HG02943 (cell line): ENCODE measurements around the gene GTF2H4.
"Not testable (repeated sequence)": the region's sequence is repeated elsewhere in the genome, so short reads cannot be mapped to it uniquely, and the experiment has no call there.

Experiments
- ATAC-seq: cut with Tn5 transposase; IDR thresholded peaks from one replicate; pipeline ENCODE4 v1.9.1; 2021; ENCODE audit warnings: mild to moderate bottlenecking, low read depth, moderate library complexity; ENCODE audit not compliant: unreplicated experiment

GTF2H4 gene

DNA sequence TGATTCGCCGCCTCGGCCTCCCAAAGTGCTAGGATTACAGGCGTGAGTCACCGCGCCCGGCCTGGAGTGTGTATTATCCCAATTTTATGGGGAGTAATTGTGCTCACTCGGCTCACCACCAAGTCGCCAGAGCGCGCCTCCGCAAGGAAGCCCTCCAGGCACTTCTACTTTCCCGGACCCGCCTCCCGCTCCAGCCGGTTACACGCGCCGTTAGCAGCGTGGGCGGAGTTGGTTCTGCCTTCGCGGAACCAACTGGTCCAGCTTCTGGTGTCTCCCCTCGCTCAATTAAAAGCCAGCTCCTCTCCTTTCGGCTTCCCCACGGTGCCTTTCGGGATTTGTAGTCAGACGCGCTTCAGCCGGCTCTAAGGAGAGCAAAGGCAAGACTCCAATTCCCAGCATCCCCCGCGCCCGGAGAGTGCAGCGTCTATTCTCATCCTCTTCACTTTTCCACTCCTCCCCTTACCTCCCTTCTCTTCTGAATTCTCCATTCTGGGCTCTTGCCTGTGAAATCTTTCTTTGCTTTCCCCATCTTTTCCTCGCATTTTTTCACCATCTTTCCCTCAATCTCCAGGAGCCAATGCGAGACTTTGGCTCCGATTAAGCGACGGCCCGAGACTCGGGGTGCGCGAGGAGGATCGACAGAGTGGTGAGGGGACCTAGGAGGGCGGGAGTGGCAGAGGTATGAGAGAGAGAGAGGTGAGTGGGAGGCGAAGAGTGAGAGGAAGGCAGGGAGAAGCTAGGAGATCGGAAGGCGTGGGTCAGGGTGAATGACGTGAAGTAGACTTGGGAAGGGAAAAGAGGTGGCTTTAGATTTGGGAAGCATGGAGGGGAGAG lies at the start of gene GTF2H4:
TSS of gene GTF2H4 (plus strand) at position 450 of the 834 bp plus-strand sequence.
- ATAC-seq = peak; percentile 89

DNA sequence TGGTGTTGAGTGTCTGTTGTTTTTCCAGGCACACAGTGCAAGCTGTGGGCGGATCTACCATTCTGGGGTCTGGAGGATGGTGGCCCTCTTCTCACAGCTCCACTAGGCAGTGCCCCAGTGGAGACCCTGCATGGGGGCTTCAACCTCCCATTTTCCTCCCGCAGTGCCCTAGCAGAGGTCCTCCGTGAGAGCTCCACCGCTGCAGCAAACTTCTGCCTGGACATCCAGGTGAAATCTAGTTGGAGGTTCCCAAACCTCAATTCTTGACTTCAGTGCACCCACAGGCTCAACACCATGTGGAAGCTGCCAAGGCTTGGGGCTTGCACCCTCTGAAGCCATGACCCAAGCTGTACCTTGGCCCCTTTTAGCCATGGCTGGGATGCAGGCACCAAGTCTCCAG lies 48.3 kb upstream of the GTF2H4 start:
- ATAC-seq = not testable (repeated sequence)

DNA sequence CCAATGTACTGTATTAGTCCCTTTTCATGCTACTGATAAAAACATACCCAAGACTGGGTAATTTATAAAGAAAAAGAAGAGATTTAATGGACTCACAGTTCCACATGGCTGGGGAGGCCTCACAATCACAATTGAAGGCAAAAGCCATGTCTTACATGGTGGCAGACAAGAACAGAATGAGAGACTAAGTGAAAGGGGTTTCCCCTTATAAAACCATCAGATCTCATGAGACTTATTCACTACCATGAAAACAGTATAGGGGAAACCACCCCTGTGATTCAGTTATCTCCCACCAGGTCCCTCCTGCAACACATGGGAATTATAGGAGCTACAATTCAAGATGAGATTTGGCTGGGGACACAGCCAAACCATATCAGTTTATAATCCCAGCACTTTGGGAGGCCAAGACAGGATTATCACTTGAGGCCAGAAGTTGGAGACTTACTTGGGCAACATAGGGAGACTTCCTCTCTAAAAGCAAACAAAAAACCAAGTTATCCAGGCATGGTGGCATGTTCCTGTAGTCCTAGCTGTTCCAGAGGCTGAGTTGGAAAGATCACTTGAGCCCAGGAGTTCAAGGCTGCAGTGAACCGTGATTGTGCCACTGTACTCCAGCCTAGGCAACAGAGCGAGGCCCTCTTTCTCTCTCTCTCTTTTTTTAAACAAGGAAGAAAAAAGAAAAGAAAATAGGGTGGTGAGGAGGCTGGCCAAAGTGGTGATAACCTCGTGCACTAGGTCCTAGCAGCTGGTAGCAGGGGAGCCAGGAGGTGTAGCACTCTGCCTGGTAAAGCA lies 46.6 kb upstream of the GTF2H4 start:
- ATAC-seq = no peak

DNA sequence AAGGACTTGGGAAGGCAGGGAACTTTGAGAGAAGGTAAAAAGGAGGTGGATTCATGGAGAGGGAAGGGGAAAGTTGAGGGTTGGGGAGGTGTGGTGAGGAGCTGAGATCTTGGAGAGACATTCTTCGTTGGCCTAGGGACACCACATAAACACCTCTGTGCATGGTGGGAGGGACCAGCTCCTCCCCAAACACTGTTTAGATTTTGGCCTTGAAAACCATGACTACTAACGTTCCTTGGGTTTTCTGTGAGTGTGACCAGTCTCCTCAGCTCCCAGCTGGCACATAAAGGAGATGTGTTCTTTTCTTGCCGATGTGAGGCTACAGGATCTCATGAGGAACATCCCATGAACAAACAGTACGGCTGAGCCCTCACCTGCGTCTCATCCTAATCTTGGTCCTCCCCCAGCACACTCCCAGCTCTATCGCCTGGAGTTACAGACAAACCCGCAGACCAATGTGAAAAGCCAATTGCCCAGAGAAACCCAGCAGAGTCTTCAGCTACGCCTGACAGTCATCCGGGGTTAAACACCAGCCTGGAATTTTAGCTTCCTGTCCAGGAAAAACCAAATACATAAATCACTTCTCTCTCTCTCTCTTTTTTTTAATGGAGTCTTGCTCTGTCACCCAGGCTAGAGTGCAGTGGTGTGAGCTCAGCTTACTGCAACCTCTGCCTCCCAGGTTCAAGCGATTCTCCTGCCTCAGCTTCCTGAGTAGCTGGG lies 45.7 kb upstream of the GTF2H4 start:
- ATAC-seq = no peak

DNA sequence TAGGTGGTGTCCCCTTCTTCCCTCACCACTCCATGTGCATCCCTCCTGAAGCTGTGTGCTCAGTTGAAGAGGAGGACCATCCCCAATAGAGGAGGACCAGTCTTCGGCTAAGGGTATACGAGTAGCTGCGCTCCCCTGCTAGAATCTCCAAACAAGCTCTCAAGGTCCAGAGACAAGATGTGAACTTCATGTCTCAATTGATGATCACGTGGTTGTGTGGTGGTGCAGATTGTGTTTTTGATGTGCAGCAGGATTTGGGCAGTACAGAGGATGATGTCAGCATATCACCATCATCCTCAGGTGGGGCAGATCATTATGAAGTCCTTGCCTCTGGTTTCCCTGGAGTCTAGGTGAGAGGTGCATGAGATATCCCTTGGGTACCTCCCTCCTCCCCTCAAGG lies 43.7 kb upstream of the GTF2H4 start:
- no peak for ATAC-seq

DNA sequence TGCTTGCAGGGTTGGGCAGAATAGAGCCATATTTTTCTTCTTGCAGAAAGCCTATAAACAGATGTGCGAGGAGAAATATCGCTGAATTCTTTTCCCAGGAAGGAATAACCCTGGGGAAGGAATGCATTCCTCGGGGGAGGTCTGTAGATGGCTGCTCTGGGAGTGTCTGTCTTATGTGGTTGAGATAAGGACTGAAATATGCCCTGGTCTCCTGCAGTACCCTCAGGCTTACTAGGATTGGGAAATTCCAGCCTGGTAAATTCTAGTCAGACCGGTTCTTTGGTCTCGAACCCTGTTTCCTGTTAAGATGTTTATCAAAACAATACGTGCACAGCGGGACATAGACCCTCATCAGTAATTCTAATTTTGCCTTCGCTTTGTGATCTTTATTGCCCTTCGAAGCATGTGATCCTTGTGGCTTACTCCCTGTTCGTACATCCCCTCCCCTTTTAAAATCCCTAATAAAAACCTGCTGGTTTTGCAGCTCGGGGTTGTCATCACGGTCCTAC lies 38.7 kb upstream of the GTF2H4 start:
- not testable (repeated sequence) for ATAC-seq

DNA sequence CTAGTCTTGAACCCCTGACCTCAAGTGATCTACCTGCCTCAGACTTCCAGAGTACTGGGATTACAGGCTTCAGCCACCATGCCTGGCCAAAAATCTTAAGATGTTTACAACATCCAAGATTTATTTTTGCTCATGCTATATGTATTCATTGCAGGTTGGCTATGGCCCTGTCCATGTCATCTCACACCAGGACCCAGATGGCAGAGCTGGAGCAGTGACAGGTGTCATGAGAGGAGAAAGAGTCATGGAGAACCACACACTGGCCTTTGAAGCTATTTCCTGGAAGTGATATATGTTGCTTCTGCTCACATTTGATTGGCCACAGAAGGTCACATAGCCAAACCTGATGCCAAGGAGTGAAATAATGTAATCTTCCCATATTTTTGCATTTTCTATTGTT lies 37.5 kb upstream of the GTF2H4 start:
- ATAC-seq = no peak

DNA sequence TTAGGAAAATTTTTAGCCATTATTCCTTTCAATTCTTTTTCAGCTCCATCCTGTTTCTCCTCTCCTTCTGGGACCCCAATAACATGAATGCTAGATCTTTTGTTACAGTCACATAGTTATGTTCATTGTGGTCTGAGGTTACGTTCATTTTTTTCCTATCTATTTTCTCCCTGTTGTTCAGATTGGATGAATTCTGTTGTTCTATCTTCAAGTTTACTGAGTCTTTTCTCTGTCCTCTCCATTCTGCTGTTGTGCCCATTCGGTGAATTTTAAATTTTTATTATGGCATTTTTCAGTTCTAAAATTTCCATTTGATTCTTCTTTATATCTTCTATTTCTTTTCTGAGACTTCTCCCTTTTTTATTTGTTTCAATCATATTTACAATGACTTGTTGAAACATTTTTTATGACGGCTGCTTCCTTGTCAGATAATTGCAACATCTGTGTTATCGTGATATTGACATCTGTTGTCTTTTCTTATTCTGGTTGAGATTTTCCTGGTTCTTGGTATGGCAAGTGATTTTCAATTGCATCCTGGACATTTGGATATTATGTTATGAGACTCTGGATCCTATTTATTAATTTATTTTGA lies 36.3 kb upstream of the GTF2H4 start:
- no peak for ATAC-seq

DNA sequence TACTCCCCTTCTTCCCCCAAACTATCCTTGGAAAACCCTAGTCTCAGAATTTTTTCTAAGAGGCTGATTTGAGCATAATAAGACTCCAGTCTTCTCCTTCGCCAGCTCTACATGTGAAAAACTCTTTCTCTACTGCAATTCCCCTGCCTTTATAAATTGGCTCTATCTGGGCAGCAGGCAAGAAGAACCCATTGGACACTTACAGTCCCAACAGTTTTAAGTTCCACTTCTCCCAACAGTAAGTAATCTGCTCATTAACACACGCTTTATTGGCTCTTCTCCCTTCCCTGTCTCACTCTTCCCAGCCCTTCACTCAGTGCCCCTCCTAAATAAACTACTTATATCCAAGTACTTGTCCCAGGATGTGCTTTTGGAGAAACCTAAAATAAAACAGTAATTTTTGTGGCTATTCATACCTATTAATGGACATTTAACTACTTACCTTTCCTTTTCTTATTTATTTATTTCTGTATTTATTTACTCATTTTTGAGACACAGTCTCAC lies 34.8 kb upstream of the GTF2H4 start:
- ATAC-seq = no peak

DNA sequence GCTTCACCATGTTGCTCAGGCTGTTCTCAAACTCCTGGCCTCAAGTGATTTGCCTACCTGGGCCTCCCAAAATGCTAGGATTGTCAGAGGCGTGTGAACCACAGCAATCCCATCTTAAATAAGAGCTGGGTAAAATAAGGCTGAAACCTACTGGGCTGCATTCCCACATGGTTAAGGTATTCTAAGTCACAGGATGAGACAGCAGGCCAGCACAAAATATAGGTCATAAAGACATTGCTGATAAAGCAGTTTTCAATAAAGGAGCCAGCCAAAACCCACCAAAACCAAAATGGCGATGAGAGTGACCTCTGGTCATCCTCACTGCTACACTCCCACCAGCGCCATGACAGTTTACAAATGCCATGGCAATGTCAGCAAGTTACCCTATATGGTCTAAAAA lies 34.2 kb upstream of the GTF2H4 start:
- ATAC-seq = not testable (repeated sequence)

DNA sequence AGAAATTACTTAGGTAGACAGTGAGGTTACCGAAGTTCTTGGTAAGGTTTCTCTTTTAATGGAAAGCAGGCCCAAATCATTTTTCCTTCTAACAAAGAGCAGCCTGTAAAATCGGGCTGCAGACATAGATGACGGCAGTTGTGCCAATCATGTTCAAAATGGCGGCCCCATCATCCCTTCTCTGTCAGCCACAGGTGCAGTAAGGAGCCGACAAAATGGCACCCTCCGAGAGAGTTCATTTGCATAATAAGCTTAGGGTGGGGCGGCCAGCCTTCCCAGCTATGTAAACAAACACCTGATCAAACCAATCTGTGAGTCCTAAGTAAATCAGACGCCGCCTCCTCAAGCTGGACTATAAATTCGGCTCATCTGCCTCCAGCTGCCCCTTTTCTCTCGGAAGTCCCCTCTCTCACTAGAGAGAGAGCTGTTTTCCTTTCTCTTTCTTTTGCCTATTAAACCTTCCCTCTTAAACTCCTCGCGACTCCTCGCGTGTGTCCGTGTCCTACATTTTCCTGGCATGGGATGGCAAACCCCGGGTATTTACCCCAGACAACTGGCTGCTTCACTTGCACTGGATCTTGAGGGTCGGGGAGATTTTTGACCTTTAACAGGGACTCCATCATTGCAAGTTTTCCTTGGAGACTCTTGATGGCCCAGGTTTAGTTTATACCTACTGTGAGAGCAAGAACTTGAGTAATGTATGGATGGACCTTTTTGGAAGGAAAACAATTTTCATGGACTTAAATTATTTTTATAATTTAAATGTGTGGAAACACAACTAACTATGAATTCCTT lies 32.6 kb upstream of the GTF2H4 start:
- no peak for ATAC-seq

DNA sequence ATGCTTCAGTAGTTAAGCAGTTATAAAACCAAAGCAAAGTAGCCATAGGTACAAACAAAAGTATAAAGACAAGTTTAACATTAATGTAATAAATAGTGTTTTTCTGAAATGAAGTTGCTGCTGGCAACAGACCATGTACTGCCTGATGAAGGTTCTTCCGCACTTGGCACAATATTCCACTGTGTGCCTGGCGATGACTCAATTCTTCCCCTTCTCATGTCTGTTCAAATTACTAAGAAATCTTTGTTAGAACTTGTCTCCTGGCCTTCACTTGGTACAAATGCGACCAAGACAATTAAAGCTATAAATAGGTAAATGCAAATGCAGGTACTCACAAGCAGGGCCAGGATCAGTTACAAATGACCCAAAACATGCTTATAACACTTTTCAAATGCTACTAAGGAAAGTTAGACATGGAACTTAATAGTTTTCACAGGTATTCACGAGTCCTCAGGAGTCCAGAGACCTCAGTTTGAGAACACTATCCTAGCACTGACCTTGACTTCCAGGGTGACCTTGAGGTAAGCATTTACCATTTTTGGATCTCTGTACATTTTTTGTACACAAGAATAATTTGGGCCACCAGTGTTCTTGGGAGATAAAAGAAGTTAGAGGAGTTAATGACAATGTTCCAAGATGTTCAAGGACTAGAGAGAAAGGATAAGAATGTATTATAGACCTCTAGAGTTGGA lies 31.8 kb upstream of the GTF2H4 start:
- ATAC-seq = no peak

DNA sequence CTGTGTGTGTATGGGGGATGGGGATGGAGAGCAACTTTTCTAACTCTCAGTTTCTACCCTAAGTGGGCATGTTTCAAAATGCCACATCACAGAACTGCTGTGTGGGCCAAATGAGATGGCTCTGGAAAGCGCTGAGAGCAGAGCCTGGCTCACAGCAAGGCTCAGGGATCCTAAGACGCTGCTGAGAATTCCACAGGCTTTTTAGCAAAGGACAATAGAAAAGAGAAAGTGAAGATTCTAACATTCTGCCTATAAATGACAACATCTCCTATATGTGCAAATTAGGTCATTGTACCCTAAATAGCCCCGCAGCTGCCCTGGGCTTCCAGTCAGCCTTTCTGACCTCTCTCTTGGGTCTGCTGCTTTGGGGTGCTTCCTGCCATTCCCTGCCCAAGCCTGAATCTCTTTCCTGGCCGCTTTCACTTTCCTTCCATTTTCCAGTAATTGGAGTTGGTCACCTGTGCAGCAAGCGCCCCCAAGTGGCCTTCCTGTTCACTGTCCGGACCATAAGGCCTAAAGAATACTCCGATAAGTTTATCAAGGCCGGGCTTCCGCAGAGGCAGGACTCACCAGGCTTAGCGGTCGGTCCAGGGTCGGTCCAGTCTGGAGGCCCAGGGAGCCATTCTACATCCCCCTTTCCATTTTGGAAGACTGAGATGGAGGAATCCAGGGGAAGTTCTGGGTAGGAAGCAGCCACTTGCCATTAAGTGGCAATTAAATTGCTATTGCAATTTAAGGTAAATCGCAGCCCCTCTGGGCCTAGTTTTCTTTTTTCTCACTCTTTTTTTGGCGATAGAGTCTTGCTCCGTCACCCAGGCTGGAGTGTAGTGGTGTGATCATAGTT lies 30.4 kb upstream of the GTF2H4 start:
- ATAC-seq = no peak

DNA sequence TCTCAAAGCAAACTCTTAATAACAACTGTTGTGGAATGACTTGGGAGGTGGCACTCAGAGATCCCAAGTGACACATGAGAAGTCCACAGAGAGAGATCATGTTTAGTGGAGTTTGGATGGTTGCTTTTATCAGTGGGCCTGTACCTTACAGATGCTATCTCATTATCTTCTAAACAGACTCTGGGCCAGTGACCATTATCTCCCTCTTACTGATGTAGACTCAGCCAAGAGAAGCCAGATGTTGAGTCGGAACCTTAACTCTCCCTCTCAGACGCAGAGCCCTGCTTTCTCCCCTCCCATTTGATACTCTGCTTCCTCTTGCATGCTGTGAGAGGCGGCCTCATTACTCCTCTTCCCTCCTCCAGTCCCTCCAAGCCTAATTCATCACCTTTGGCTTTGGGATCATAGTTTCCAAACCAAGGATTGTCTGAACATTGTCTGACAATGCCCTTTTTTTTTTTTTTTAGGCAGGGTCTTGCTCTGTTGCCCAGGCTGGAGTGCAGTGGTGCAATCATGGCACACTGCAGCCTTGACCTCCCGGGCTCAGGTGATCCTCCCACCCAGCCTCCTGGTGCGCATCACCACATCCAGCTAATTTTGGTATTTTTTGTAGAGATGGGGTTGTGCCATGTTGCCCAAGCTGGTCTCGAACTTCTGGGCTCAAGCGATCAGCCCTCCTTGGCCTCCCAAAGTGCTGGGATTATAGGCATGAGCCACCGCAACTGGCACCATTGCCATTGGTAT lies 28.2 kb upstream of the GTF2H4 start:
- no peak for ATAC-seq

DNA sequence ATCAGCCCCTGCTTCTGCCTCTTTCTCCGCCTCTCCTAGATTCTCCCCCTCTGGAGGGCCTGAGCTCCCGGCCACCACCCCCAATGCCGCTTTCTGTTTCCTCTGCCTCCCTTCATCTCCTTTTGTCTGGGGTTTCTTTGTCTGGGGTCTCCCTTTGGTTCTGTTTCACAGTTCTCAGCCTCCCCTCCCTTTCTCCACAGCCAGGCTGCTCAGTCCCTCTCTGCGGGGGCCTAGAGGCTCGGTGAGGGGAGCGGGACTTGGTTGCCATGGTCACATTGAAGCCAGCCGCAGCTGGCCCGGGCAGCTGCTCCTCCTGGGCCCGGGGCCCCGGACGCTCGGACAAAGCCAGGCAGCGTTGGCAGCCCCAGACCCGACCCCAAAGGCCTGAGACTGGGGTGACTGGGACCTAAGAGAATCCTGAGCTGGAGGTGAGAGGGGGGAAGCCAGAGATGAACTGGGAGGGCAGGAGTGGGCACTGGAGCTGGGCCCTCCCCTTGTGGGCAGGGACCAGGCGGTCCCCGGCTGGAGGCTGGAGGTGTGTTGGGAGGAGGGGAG lies 27.2 kb upstream of the GTF2H4 start:
- no peak for ATAC-seq

DNA sequence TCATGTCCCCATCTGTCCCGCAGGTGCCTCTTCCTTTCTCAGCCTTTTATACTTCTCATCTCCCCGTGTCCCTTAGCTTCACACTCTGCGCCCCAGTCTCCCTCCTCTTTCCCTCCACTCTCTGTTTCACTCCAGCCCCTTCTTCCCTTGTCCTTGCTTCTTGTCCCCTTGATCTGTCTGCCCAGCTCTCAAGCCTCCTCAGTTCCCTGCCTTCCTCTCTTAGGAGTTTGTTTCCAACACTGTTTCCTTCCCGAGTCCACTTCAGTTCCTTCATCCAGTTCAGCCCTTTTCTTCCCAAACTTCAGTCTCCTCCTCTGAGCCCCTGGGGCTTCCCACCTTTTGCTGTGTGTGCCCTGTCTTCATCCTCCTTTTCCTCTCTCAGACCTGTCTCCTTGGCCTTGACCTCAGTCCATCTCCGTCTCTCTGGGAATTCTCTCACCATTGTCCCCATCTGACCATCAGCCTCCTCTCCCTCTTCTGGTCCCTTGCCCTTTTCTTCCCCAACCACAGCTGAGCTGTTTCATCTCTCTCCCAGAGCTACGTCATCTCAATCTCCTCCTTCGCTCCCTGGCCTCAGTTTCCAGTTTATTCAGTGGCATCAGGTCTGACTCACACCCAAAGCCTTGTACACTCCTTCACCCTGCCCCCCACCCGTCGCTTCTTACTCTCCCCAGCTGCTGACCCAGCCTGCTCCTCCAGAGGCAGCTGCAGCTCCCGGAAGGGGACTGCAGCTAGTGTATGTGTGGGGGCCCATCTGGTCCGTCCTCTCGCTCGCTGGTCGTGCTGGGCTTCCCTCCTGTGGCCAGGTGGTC lies 26.4 kb upstream of the GTF2H4 start:
- no peak for ATAC-seq
